G401.6 (cell line): Measurements from ENCODE around the gene EHBP1.
A peak's percentile ranks its signal among the peaks of the same experiment; 100 is the strongest.

Experiments used
- FAIRE-seq: peaks from 2 replicates; lab custom pipeline; 2012; peaks lifted over from hg19 to GRCh38; lab: Jason Lieb, UNC

EHBP1 gene

GRCh38 chr2:62884514-62884913 lies 179.0 kb downstream of the EHBP1 start:
- FAIRE-seq, result no peak

GRCh38 chr2:62894966-62895631 lies 189.6 kb downstream of the EHBP1 start:
- FAIRE-seq, result no peak

GRCh38 chr2:62895632-62896009 lies 190.1 kb downstream of the EHBP1 start:
- FAIRE-seq, result no peak

- no peak for FAIRE-seq
Observed at GRCh38 chr2:62897187-62897827, 191.8 kb downstream of the EHBP1 start.

- no peak for FAIRE-seq
Observed at GRCh38 chr2:62904344-62904743, 198.8 kb downstream of the EHBP1 start.

- no peak for FAIRE-seq
Observed at GRCh38 chr2:62908145-62908544, 202.6 kb downstream of the EHBP1 start.

- FAIRE-seq, result no peak
Observed at GRCh38 chr2:62913311-62913710, 207.8 kb downstream of the EHBP1 start.

- no peak for FAIRE-seq
Observed at GRCh38 chr2:62919041-62919440, 213.5 kb downstream of the EHBP1 start.

- FAIRE-seq, result no peak
Observed at GRCh38 chr2:62920070-62920469, 214.6 kb downstream of the EHBP1 start.

- no peak for FAIRE-seq
Observed at GRCh38 chr2:62923242-62923641, 217.7 kb downstream of the EHBP1 start.

GRCh38 chr2:62923881-62924280 lies 218.4 kb downstream of the EHBP1 start:
- FAIRE-seq, result no peak

GRCh38 chr2:62928015-62928414 lies 222.5 kb downstream of the EHBP1 start:
- no peak for FAIRE-seq

GRCh38 chr2:62931536-62931935 lies 226.0 kb downstream of the EHBP1 start:
- FAIRE-seq, result no peak

- FAIRE-seq, result no peak
Observed at GRCh38 chr2:62933398-62933917, 227.9 kb downstream of the EHBP1 start.

GRCh38 chr2:62934517-62934916 lies 229.0 kb downstream of the EHBP1 start:
- no peak for FAIRE-seq

GRCh38 chr2:62938126-62938525 lies 232.6 kb downstream of the EHBP1 start:
- FAIRE-seq, result no peak

- FAIRE-seq, result no peak
Observed at GRCh38 chr2:62939735-62940491, 234.4 kb downstream of the EHBP1 start.

- FAIRE-seq, result peak; percentile 11
Observed at GRCh38 chr2:62940697-62941096, 235.2 kb downstream of the EHBP1 start.

GRCh38 chr2:62941413-62941812 lies 235.9 kb downstream of the EHBP1 start:
- FAIRE-seq, result no peak

- no peak for FAIRE-seq
Observed at GRCh38 chr2:62944362-62944761, 238.8 kb downstream of the EHBP1 start.

- no peak for FAIRE-seq
Observed at GRCh38 chr2:62947403-62947802, 241.9 kb downstream of the EHBP1 start.

- FAIRE-seq, result no peak
Observed at GRCh38 chr2:62956651-62957050, 251.1 kb downstream of the EHBP1 start.

- FAIRE-seq, result no peak
Observed at GRCh38 chr2:62958206-62958605, 252.7 kb downstream of the EHBP1 start.
